Sigmoid colon (tissue), 7 donors: ENCODE data around the gene QRICH1. TPM values are rescaled to one million over a fixed set of nuclear protein-coding genes. Genes with fewer than 3 reads are reported as not detected.

Source experiments
- DNase-seq: peaks from one replicate; pipeline ENCODE4 v3.0.0-alpha.2; 2019
- H3K27ac ChIP-seq, 4 donors: fragments of 200-600 bp; sonication (generic); one replicate each; pipeline ENCODE4 v1.5.1; 2016 to 2019; ENCODE audit warnings: mild to moderate bottlenecking in 1 of 4
- H3K27me3 ChIP-seq, 3 donors: fragments of 200-600 bp; sonication (generic); one replicate each; pipeline ENCODE4 v1.5.1; 2019; ENCODE audit warnings: mild to moderate bottlenecking in 1 of 3
- H3K36me3 ChIP-seq, 4 donors: fragments of 200-600 bp; sonication (generic); one replicate each; pipeline ENCODE4 v1.5.1; 2016 to 2019
- H3K4me1 ChIP-seq, 4 donors: fragments of 200-600 bp; sonication (generic); one replicate each; pipeline ENCODE4 v1.5.1; 2017 to 2019
- H3K4me3 ChIP-seq, 4 donors: fragments of 200-600 bp; sonication (generic); one replicate each; pipeline ENCODE4 v1.5.1; 2017 to 2019; ENCODE audit warnings: mild to moderate bottlenecking in 2 of 4, moderate library complexity in 1 of 4
- H3K9me3 ChIP-seq, 4 donors: fragments of 200-600 bp in 3 of 4; sonication (generic) in 3 of 4; one replicate each; pipeline versions ENCODE4 v1.5.1 to v1.6.1; 2013 to 2019
- EP300 ChIP-seq, 4 donors: sonication (generic); formaldehyde crosslinking; IDR thresholded peaks; one replicate each; pipeline ENCODE4 v1.6.1; 2017; ENCODE audit warnings: antibody characterized with exemption in 4 of 4
- POLR2A ChIP-seq, 2 donors: fragments of 450-650 bp; IDR thresholded peaks; one replicate each; pipeline ENCODE4 v1.6.1; 2016; ENCODE audit warnings: antibody characterized with exemption in 2 of 2, mild to moderate bottlenecking in 2 of 2, moderate library complexity in 2 of 2
- POLR2AphosphoS5 ChIP-seq, 4 donors: sonication (generic); formaldehyde crosslinking; IDR thresholded peaks; one replicate each; pipeline ENCODE4 v1.6.1; 2017; ENCODE audit warnings: antibody characterized with exemption in 4 of 4
- WGBS, 2 donors: extraction: QIAGEN DNeasy Blood & Tissue Kit; methylation state at CpG; one replicate each; pipeline ENCODE4 v1.1.7; 2013; 5-methylcytosine and 5-hydroxymethylcytosine counted together
- intact Hi-C: fragments of 100-400 bp; cut with DNase I; formaldehyde crosslinking; loops from one replicate; pipeline ENCODE4 v1.15.1; 2023
- polyA plus RNA-seq, 3 donors: library from polyadenylated mRNA; stranded (reverse); fragments of 200-250 nt; gene quantifications; one replicate each; pipeline ENCODE4 v1.2.3, GENCODE V29; 2013
- total RNA-seq, 4 donors: library from RNA; depleted of rRNA; stranded (reverse); fragments of >200 nt; gene quantifications; one replicate each; pipeline ENCODE4 v1.1.0, GENCODE V29; 2016
- TF ChIP-seq, protein P1 (sequence below), 4 experiments: fragments of 450-650 bp in 3 of 4; fragments of 200-600 bp in 1 of 4; IDR thresholded peaks; one replicate each; pipeline ENCODE4 v1.5.1; 2016 to 2019; ENCODE audit warnings: antibody characterized with exemption in 4 of 4, mild to moderate bottlenecking in 3 of 4, moderate library complexity in 2 of 4
- donor health status: healthy with polysubstance abuse.
- donor health status: Bipolar disorder and iron deficiency.
- donor health status: healthy.

QRICH1 gene
- total and polyA plus RNA-seq, 7 donors = 16.8 to 255 (median 68.4) TPM

DNA sequence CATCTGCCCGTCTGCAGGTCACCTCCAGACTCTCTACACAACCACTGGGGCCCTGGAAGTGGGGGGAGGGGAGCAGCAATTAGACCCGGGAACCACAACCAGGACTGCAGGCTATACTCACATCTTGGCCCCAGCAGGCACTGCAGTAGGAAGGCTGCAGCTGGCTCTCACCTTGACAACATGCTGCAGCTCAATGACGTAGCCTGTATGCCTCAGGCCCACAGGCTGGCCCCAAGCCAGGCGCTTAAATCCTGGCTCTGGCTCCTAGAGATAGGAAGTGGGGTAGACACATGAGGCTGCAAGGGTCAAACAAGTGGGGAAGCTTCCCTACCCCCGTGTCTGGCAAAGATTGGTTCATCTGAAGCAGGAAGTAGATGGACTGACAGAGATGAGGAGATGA lies 4.6 kb upstream of the QRICH1 start:
- no peak overlapping the region for H3K27ac ChIP-seq
- TF ChIP-seq EP300 (IDR thresholded peaks at IDR 0.05) (no peak), POLR2AphosphoS5 (IDR thresholded peaks at IDR 0.05) (no peak), POLR2A (IDR thresholded peaks at IDR 0.05) (no peak)
- TF ChIP-seq, protein P1, sequence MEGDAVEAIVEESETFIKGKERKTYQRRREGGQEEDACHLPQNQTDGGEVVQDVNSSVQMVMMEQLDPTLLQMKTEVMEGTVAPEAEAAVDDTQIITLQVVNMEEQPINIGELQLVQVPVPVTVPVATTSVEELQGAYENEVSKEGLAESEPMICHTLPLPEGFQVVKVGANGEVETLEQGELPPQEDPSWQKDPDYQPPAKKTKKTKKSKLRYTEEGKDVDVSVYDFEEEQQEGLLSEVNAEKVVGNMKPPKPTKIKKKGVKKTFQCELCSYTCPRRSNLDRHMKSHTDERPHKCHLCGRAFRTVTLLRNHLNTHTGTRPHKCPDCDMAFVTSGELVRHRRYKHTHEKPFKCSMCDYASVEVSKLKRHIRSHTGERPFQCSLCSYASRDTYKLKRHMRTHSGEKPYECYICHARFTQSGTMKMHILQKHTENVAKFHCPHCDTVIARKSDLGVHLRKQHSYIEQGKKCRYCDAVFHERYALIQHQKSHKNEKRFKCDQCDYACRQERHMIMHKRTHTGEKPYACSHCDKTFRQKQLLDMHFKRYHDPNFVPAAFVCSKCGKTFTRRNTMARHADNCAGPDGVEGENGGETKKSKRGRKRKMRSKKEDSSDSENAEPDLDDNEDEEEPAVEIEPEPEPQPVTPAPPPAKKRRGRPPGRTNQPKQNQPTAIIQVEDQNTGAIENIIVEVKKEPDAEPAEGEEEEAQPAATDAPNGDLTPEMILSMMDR (IDR thresholded peaks at IDR 0.05) = no peak
- 59 to 79% methylated on average over 5 of the region's 5 CpGs for WGBS, 2 donors
- no peak for DNase-seq
- intact Hi-C loops = no loop called here
- H3K36me3 ChIP-seq = peaks cover 32 to 71% (median 56%) of the 10 kb centered on the region in 4 donors
- peaks cover 0 to 15% (median 14%) of the 10 kb centered on the region in 4 donors for H3K4me1 ChIP-seq
- H3K9me3 ChIP-seq = no peaks in the 10 kb centered on the region
- H3K4me3 ChIP-seq = no peak overlapping the region
- no peaks in the 10 kb centered on the region for H3K27me3 ChIP-seq

DNA sequence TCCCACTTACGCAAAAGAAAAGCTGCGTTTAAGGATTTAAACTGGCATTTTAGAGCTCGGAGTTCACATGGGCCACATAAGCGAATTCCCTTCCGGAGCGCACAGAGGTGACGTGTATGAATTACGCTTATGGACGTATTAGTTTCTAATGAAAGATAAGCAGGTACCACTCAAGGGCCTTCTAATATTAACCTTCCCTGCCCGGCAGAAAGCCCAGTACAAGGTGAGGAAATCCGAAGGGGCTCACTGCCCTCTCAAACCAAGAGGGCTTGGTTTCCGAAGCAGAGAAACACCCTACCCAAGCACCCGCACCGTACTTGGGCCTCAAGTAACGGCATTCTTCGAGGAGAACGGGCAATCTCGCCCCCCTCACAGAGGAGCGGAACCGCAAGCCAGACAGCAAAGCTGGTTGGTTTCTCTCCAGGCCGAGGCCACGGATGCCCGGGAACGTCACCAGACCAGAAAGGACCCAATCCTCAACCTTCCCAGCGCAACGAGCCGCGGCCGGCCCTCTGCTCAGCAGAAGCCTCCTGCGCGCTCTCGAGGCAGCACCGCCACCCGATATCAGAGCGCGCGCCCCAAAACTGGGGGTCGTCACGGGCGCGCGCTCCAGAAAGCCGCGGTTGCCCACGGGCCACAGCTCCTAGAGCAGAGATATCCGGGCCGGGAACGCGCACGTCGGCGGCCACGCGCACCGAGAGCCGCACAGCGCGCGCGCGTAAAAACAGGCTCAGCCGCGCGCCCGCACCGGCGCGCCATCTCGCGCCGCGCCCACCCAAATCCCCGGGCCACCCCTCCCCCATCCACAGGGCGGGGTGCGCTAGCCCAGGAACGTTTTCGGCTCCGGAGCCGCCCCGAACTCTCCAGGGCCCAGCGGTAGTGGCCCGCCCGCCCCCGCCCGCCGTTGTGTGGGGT lies 676 bp downstream of the QRICH1 start:
- DNase-seq = peak; percentile 81
- Histone ChIP-seq H3K27ac (peak overlapping the region; percentile 86 to 100 (median 96)), H3K4me3 (peak overlapping the region; percentile 57 to 100 (median 98)), H3K4me1 (peaks cover 0 to 52% (median 50%) of the 10 kb centered on the region in 4 donors), H3K36me3 (peaks cover 0 to 43% (median 8%) of the 10 kb centered on the region in 4 donors), H3K9me3 (no peaks in the 10 kb centered on the region), H3K27me3 (no peaks in the 10 kb centered on the region)
- TF ChIP-seq POLR2A (IDR thresholded peaks at IDR 0.05) = no peak
- TF ChIP-seq EP300 (IDR thresholded peaks at IDR 0.05) = no peak
- TF ChIP-seq POLR2AphosphoS5 (IDR thresholded peaks at IDR 0.05) = peak in 3 of 4 donors; percentile 12 to 47 (median 13)
- intact Hi-C loops = loop anchor here (2.0 to 5.0 kb wide), 2 partner anchors 28 to 71 kb away; partner anchors contain the start of genes NDUFAF3 and USP19
- 0% methylated on average over 86 of the region's 86 CpGs for WGBS, 2 donors

DNA sequence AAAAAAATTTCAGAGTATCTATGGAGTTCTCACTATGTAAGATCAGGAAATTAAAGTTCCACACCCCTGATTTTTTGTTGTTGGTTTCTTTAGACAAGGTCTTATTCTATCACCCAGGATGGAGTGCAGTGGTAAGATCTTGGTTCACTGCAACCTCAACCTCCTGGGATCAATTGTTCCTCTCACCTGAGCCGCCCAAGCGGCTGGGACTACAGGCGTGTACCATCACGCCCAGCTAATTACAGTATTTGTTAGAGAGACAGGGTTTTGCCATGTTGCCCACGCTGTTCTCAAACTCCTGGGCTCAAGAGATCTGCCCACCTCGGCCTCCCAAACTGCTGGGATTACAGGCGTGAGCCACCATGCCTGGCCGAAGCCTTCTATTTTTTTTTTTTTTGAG lies 12.4 kb downstream of the QRICH1 start:
- TF ChIP-seq POLR2AphosphoS5 (IDR thresholded peaks at IDR 0.05) (no peak), EP300 (IDR thresholded peaks at IDR 0.05) (no peak), POLR2A (IDR thresholded peaks at IDR 0.05) (no peak)
- TF ChIP-seq, protein P1 (IDR thresholded peaks at IDR 0.05) = no peak
- no peaks in the 10 kb centered on the region for H3K27me3 ChIP-seq
- WGBS, 2 donors = 84 to 95% methylated on average over 8 of the region's 8 CpGs
- peaks cover under 1 to 23% (median 4%) of the 10 kb centered on the region in 4 donors for H3K36me3 ChIP-seq
- no peaks in the 10 kb centered on the region for H3K9me3 ChIP-seq
- peaks cover 0 to 3% (median 0%) of the 10 kb centered on the region in 4 donors for H3K4me1 ChIP-seq
- H3K27ac ChIP-seq = no peak overlapping the region
- H3K4me3 ChIP-seq = no peak overlapping the region
- no peak for DNase-seq
- intact Hi-C loops = no loop called here

DNA sequence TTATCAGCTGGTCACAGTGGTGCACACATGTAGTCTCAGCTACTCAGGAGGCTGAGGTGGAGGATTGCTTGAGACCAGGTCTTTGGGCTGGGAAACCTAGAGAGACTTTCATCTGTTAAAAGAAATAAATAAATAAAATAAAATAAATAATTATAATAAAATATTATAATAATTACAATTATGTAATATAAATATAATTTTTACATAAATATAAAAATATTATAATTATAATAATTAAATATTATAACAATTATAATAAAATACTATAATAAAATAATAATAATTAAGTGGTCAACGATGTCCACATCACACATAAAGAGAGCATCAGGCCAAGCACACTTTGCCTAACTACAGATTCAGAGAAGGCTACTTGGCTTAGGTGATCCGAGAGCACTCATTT lies 14.6 kb downstream of the QRICH1 start:
- no peak for DNase-seq
- H3K4me1 ChIP-seq = no peaks in the 10 kb centered on the region
- H3K36me3 ChIP-seq = peaks cover 15 to 45% (median 25%) of the 10 kb centered on the region in 4 donors
- no peaks in the 10 kb centered on the region for H3K27me3 ChIP-seq
- H3K4me3 ChIP-seq = no peak overlapping the region
- H3K27ac ChIP-seq = no peak overlapping the region
- TF ChIP-seq, protein P1 (IDR thresholded peaks at IDR 0.05) = no peak
- TF ChIP-seq POLR2AphosphoS5 (IDR thresholded peaks at IDR 0.05) (no peak), EP300 (IDR thresholded peaks at IDR 0.05) (no peak), POLR2A (IDR thresholded peaks at IDR 0.05) (no peak)
- no peaks in the 10 kb centered on the region for H3K9me3 ChIP-seq
- 87 to 97% methylated on average over 2 of the region's 2 CpGs for WGBS, 2 donors
- intact Hi-C loops = no loop called here

DNA sequence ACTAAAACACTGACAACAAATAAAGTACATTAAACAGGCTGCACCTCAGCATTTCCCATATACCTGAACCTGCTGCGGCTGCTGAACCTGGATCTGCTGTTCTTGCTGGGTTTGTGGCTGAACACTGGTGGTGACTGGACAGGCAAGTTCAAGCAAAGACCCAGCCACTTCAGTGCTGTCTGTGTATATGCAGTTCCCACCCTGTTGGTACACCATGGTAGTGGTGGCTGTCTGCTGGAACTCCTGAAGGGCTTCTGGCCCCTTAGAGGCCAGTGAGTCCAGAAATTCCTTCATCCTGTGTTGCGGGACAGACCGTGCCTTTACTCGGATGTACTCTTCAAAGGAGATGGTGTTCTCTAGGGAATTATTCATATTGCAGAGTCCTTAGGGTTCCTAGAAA lies 17.2 kb downstream of the QRICH1 start:
- H3K27me3 ChIP-seq = no peaks in the 10 kb centered on the region
- intact Hi-C loops = no loop called here
- no peak for TF ChIP-seq EP300 (IDR thresholded peaks at IDR 0.05)
- TF ChIP-seq, protein P1 (IDR thresholded peaks at IDR 0.05) = no peak
- no peak for TF ChIP-seq POLR2AphosphoS5 (IDR thresholded peaks at IDR 0.05)
- no peak for TF ChIP-seq POLR2A (IDR thresholded peaks at IDR 0.05)
- H3K4me1 ChIP-seq = no peaks in the 10 kb centered on the region
- DNase-seq = no peak
- H3K9me3 ChIP-seq = no peaks in the 10 kb centered on the region
- 95 to 96% methylated on average over 4 of the region's 4 CpGs for WGBS, 2 donors
- peaks cover 32 to 71% (median 49%) of the 10 kb centered on the region in 4 donors for H3K36me3 ChIP-seq
- H3K4me3 ChIP-seq = no peak overlapping the region
- no peak overlapping the region for H3K27ac ChIP-seq
